Measurements from ENCODE around the gene IGF2BP3.

GRCh38 chr7:23298141-23298881 is 172.0 kb downstream of the IGF2BP3 start:
- TF ChIP-seq, protein P1, sequence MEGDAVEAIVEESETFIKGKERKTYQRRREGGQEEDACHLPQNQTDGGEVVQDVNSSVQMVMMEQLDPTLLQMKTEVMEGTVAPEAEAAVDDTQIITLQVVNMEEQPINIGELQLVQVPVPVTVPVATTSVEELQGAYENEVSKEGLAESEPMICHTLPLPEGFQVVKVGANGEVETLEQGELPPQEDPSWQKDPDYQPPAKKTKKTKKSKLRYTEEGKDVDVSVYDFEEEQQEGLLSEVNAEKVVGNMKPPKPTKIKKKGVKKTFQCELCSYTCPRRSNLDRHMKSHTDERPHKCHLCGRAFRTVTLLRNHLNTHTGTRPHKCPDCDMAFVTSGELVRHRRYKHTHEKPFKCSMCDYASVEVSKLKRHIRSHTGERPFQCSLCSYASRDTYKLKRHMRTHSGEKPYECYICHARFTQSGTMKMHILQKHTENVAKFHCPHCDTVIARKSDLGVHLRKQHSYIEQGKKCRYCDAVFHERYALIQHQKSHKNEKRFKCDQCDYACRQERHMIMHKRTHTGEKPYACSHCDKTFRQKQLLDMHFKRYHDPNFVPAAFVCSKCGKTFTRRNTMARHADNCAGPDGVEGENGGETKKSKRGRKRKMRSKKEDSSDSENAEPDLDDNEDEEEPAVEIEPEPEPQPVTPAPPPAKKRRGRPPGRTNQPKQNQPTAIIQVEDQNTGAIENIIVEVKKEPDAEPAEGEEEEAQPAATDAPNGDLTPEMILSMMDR (IDR thresholded peaks at IDR 0.05), result no peak
- TF ChIP-seq POLR2A (IDR thresholded peaks at IDR 0.05), result no peak
